GM23338 (cell line): Measurements from ENCODE around the gene SERPING1. TPM values are rescaled to one million over a fixed set of nuclear protein-coding genes. Genes with fewer than 3 reads are reported as not detected.

Experiments
- ATAC-seq: fragments of 200-7000 bp; cut with Tn5 transposase; 3 replicates; pipeline ENCODE4 v1.9.1; 2020
- DNase-seq: peaks from one replicate; pipeline ENCODE4 v3.0.0-alpha.2; 2015; ENCODE audit warnings: low spot score
- H2AFZ ChIP-seq: fragments of 200-600 bp; sonication (generic); 2 replicates; pipeline ENCODE4 v1.8.0; 2016; ENCODE audit warnings: antibody characterized with exemption, mild to moderate bottlenecking, moderate library complexity
- H3F3A ChIP-seq: fragments of 200-600 bp; sonication (generic); replicated peaks from 2 replicates; pipeline ENCODE4 v1.8.0; 2017; ENCODE audit warnings: antibody characterized with exemption, mixed run types, low read depth
- H3K27ac ChIP-seq: fragments of 200-600 bp; sonication (generic); 2 replicates; pipeline ENCODE4 v1.6.1; 2016; ENCODE audit warnings: low read depth
- H3K27me3 ChIP-seq: fragments of 200-600 bp; sonication (generic); 2 replicates; pipeline ENCODE4 v1.8.0; 2016; ENCODE audit warnings: mild to moderate bottlenecking, mixed run types, moderate library complexity; ENCODE audit not compliant: insufficient read depth
- H3K36me3 ChIP-seq: fragments of 200-600 bp; sonication (generic); 2 replicates; pipeline ENCODE4 v1.8.0; 2016; ENCODE audit warnings: mild to moderate bottlenecking; ENCODE audit not compliant: insufficient read depth
- H3K4me1 ChIP-seq: fragments of 200-600 bp; sonication (generic); 2 replicates; pipeline ENCODE4 v1.8.0; 2016; ENCODE audit warnings: mild to moderate bottlenecking, moderate library complexity; ENCODE audit not compliant: insufficient read depth
- H3K4me2 ChIP-seq: fragments of 200-600 bp; sonication (generic); 2 replicates; pipeline ENCODE4 v1.7.1; 2017; ENCODE audit warnings: mixed run types
- H3K4me3 ChIP-seq: fragments of 200-600 bp; sonication (generic); 2 replicates; pipeline ENCODE4 v1.6.1; 2016; ENCODE audit warnings: mixed run types
- H3K79me2 ChIP-seq: fragments of 200-600 bp; sonication (generic); replicated peaks from 2 replicates; pipeline ENCODE4 v1.8.0; 2017; ENCODE audit warnings: mild to moderate bottlenecking; ENCODE audit not compliant: insufficient read depth
- H3K9me2 ChIP-seq: fragments of 200-600 bp; sonication (generic); 2 replicates; pipeline ENCODE4 v1.8.0; 2017; ENCODE audit not compliant: insufficient read depth
- H4K20me1 ChIP-seq: fragments of 200-600 bp; sonication (generic); replicated peaks from 2 replicates; pipeline ENCODE4 v1.8.0; 2017; ENCODE audit warnings: mild to moderate bottlenecking; ENCODE audit not compliant: insufficient read depth
- H3K27ac Mint-ChIP-seq: 2 replicates; pipeline ENCODE4 v1.8.0; 2020; ENCODE audit warnings: inconsistent platforms, mild to moderate bottlenecking, moderate library complexity, mixed read lengths
- H3K27me3 Mint-ChIP-seq: 3 replicates; pipeline ENCODE4 v1.8.0; 2022; ENCODE audit warnings: low read depth, mild to moderate bottlenecking, moderate library complexity, mixed read lengths, inconsistent platforms; ENCODE audit not compliant: insufficient read depth, poor library complexity
- H3K36me3 Mint-ChIP-seq: 3 replicates; pipeline ENCODE4 v1.8.0; 2021; ENCODE audit warnings: low read depth, mild to moderate bottlenecking, inconsistent platforms, moderate library complexity, mixed read lengths
- H3K4me1 Mint-ChIP-seq: 3 replicates; pipeline ENCODE4 v1.8.0; 2020; ENCODE audit warnings: mild to moderate bottlenecking, inconsistent platforms, mixed read lengths
- H3K4me3 Mint-ChIP-seq: 3 replicates; pipeline ENCODE4 v1.8.0; 2021; ENCODE audit warnings: moderate library complexity, mild to moderate bottlenecking, inconsistent platforms, mixed read lengths
- H3K9me3 Mint-ChIP-seq: 3 replicates; pipeline ENCODE4 v1.8.0; 2020; ENCODE audit warnings: moderate library complexity, mild to moderate bottlenecking, inconsistent platforms, mixed read lengths
- CREB1 ChIP-seq: fragments of 250-450 bp; sonication (Bioruptor Pico); IDR thresholded peaks from 2 replicates; pipeline ENCODE4 v1.5.0; 2020; ENCODE audit warnings: low read depth, mild to moderate bottlenecking, moderate library complexity
- ETS1 ChIP-seq: IDR thresholded peaks from 2 replicates; pipeline ENCODE4 v1.6.1; 2016; ENCODE audit warnings: antibody characterized with exemption
- EZH2phosphoT487 ChIP-seq: fragments of 200-600 bp; sonication (generic); IDR thresholded peaks from one replicate; pipeline ENCODE4 v1.8.1; 2018; ENCODE audit warnings: antibody characterized with exemption; ENCODE audit not compliant: unreplicated experiment
- JUNB ChIP-seq: IDR thresholded peaks from one replicate; pipeline ENCODE4 v1.6.1; 2016; ENCODE audit warnings: antibody characterized with exemption; ENCODE audit not compliant: unreplicated experiment
- POLR2AphosphoS5 ChIP-seq: IDR thresholded peaks from 2 replicates; pipeline ENCODE4 v1.6.1; 2016; ENCODE audit warnings: antibody characterized with exemption, low read depth
- STAT1 ChIP-seq: IDR thresholded peaks from one replicate; pipeline ENCODE4 v1.6.1; 2016; ENCODE audit warnings: antibody characterized with exemption; ENCODE audit not compliant: unreplicated experiment
- ZNF331 ChIP-seq: fragments of 250-450 bp; sonication (Bioruptor Pico); IDR thresholded peaks from 2 replicates; pipeline ENCODE4 v1.5.0; 2020; ENCODE audit warnings: low read depth, mild to moderate bottlenecking, moderate library complexity
- polyA plus RNA-seq: library from polyadenylated mRNA; unstranded; fragments of >200 nt; fragmentation: Nextera tagmentation; extraction: Ambion mirVana; gene quantifications from 2 replicates; pipeline ENCODE4 v1.2.1, GENCODE V29; 2016
- total RNA-seq: library from RNA; depleted of rRNA; stranded (reverse); fragments of >200 nt; shearing (Covaris generic); gene quantifications from 2 replicates; pipeline ENCODE4 v1.2.3, GENCODE V29; 2014
- TF ChIP-seq, protein P1 (sequence below): fragments of 250-450 bp; sonication (Bioruptor Pico); IDR thresholded peaks from 2 replicates; pipeline ENCODE4 v1.5.0; 2020; ENCODE audit warnings: mild to moderate bottlenecking, moderate library complexity

The SERPING1 gene
- total and polyA plus RNA-seq, 2 experiments from 2014 or later = 42.3 to 54.7 TPM

DNA sequence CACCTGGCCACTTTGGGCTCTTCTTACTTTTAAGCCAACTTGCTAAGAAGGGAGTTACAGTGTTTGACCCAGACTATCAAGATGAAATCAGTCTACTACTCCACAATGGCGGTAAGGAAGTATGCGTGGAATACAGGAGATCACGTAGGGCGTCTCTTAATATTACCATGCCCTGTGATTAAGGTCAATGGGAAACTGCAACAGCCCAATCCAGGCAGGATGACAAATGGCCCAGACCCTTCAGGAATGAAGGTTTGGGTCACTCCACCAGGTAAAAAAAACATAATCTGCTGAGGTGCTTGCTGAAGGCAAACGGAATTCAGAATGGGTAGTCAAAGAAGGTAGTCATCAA is 53.2 kb downstream of the SERPING1 start (continued):
- TF ChIP-seq, protein P1, sequence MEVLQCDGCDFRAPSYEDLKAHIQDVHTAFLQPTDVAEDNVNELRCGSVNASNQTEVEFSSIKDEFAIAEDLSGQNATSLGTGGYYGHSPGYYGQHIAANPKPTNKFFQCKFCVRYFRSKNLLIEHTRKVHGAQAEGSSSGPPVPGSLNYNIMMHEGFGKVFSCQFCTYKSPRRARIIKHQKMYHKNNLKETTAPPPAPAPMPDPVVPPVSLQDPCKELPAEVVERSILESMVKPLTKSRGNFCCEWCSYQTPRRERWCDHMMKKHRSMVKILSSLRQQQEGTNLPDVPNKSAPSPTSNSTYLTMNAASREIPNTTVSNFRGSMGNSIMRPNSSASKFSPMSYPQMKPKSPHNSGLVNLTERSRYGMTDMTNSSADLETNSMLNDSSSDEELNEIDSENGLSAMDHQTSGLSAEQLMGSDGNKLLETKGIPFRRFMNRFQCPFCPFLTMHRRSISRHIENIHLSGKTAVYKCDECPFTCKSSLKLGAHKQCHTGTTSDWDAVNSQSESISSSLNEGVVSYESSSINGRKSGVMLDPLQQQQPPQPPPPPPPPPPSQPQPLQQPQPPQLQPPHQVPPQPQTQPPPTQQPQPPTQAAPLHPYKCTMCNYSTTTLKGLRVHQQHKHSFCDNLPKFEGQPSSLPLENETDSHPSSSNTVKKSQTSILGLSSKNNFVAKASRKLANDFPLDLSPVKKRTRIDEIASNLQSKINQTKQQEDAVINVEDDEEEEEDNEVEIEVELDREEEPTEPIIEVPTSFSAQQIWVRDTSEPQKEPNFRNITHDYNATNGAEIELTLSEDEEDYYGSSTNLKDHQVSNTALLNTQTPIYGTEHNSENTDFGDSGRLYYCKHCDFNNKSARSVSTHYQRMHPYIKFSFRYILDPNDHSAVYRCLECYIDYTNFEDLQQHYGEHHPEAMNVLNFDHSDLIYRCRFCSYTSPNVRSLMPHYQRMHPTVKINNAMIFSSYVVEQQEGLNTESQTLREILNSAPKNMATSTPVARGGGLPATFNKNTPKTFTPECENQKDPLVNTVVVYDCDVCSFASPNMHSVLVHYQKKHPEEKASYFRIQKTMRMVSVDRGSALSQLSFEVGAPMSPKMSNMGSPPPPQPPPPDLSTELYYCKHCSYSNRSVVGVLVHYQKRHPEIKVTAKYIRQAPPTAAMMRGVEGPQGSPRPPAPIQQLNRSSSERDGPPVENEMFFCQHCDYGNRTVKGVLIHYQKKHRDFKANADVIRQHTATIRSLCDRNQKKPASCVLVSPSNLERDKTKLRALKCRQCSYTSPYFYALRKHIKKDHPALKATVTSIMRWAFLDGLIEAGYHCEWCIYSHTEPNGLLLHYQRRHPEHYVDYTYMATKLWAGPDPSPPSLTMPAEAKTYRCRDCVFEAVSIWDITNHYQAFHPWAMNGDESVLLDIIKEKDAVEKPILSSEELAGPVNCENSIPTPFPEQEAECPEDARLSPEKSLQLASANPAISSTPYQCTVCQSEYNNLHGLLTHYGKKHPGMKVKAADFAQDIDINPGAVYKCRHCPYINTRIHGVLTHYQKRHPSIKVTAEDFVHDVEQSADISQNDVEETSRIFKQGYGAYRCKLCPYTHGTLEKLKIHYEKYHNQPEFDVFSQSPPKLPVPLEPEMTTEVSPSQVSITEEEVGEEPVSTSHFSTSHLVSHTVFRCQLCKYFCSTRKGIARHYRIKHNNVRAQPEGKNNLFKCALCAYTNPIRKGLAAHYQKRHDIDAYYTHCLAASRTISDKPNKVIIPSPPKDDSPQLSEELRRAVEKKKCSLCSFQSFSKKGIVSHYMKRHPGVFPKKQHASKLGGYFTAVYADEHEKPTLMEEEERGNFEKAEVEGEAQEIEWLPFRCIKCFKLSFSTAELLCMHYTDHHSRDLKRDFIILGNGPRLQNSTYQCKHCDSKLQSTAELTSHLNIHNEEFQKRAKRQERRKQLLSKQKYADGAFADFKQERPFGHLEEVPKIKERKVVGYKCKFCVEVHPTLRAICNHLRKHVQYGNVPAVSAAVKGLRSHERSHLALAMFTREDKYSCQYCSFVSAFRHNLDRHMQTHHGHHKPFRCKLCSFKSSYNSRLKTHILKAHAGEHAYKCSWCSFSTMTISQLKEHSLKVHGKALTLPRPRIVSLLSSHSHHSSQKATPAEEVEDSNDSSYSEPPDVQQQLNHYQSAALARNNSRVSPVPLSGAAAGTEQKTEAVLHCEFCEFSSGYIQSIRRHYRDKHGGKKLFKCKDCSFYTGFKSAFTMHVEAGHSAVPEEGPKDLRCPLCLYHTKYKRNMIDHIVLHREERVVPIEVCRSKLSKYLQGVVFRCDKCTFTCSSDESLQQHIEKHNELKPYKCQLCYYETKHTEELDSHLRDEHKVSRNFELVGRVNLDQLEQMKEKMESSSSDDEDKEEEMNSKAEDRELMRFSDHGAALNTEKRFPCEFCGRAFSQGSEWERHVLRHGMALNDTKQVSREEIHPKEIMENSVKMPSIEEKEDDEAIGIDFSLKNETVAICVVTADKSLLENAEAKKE = no peak
- TF ChIP-seq STAT1 = no peak
- no peak for TF ChIP-seq JUNB
- no peak for TF ChIP-seq ZNF331 (CRISPR knock-in tag)
- TF ChIP-seq POLR2AphosphoS5 = no peak

DNA sequence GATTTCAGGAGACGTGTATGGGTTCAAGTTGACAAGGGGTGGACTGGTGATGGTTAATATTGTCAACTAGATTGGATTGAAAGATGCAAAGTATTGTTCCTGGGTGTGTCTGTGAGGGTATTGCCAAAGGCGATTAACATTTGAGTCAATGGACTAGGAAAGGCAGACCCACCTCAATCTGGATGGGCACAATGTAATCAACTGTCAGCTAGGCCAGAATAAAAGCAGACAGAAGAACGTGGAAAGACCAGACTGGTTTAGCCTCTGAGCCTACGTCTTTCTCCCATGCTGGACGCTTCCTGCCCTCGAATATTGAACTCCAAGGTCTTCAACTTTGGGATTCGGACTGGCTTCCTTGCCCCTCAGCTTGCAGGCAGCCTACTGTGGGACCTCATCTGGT is 53.9 kb downstream of the SERPING1 start:
- Histone ChIP-seq H3K27ac (no peak overlapping the region), H3K9me2 (peaks cover 10% of the 10 kb centered on the region), H3K4me2 (no peak overlapping the region), H2AFZ (no peak overlapping the region), H3K4me3 (no peak overlapping the region), H3K27me3 (peaks cover 40% of the 10 kb centered on the region), H3F3A (peaks cover 30% of the 10 kb centered on the region), H3K36me3 (no peaks in the 10 kb centered on the region), H3K79me2 (no peaks in the 10 kb centered on the region), H4K20me1 (peaks cover 3% of the 10 kb centered on the region; the same call in 1 of the 2 replicates), H3K4me1 (peaks cover 45% of the 10 kb centered on the region)
- Mint-ChIP-seq H3K4me1 (peaks cover 62% of the 10 kb centered on the region), H3K36me3 (no peaks in the 10 kb centered on the region; the same call in 2 of the 3 replicates), H3K9me3 (peaks cover 13% of the 10 kb centered on the region), H3K27ac (no peak overlapping the region), H3K27me3 (peaks cover 72% of the 10 kb centered on the region), H3K4me3 (no peak overlapping the region; the same call in 2 of the 3 replicates)
- no peak for ATAC-seq
- DNase-seq = no peak
- TF ChIP-seq ZNF331 (CRISPR knock-in tag) = no peak
- TF ChIP-seq, protein P1 = no peak
- TF ChIP-seq POLR2AphosphoS5 = no peak
- TF ChIP-seq ETS1 = no peak
- no peak for TF ChIP-seq EZH2phosphoT487
- TF ChIP-seq CREB1 (CRISPR knock-in tag) = no peak
